H9 (cell line): ENCODE measurements around the gene FAM13A. TPM values are rescaled to one million over a fixed set of nuclear protein-coding genes. Genes with fewer than 3 reads are reported as not detected.

Experiments used
- DNase-seq: peaks from one replicate; pipeline ENCODE4 v3.0.0-alpha.2; 2017
- H2AFZ ChIP-seq: one replicate; pipeline ENCODE4 v1.6.1; 2013; ENCODE audit warnings: mild to moderate bottlenecking, low read length, control low read depth, moderate library complexity
- H2AK5ac ChIP-seq: 2 replicates; pipeline ENCODE4 v1.6.1; 2013; ENCODE audit warnings: low read length, control low read depth, mixed read lengths; ENCODE audit not compliant: insufficient read length
- H2BK120ac ChIP-seq: one replicate; pipeline ENCODE4 v1.6.1; 2013; ENCODE audit warnings: low read depth, mild to moderate bottlenecking, low read length, control low read depth, inconsistent platforms; ENCODE audit not compliant: poor library complexity, severe bottlenecking
- H2BK12ac ChIP-seq: 2 replicates; pipeline ENCODE4 v1.6.1; 2013; ENCODE audit warnings: low read length, control low read depth, mixed read lengths, low read depth; ENCODE audit not compliant: insufficient read length
- H2BK15ac ChIP-seq: 2 replicates; pipeline ENCODE4 v1.6.1; 2013; ENCODE audit warnings: low read depth, low read length, control low read depth
- H2BK20ac ChIP-seq: one replicate; pipeline ENCODE4 v1.6.1; 2013; ENCODE audit warnings: low read depth, mild to moderate bottlenecking, low read length, control low read depth, inconsistent platforms; ENCODE audit not compliant: poor library complexity, severe bottlenecking
- H2BK5ac ChIP-seq: 2 replicates; pipeline ENCODE4 v1.6.1; 2013; ENCODE audit warnings: low read length, control low read depth, mixed read lengths; ENCODE audit not compliant: insufficient read length
- H3K14ac ChIP-seq: 2 replicates; pipeline ENCODE4 v1.6.1; 2013; ENCODE audit warnings: low read length, control low read depth; ENCODE audit not compliant: insufficient read depth
- H3K18ac ChIP-seq: 2 replicates; pipeline ENCODE4 v1.6.1; 2013; ENCODE audit warnings: low read depth, mild to moderate bottlenecking, mixed read lengths, low read length, control low read depth; ENCODE audit not compliant: insufficient read length
- H3K23ac ChIP-seq: 2 replicates; pipeline ENCODE4 v1.6.1; 2013; ENCODE audit warnings: low read length, control low read depth, mixed read lengths, low read depth; ENCODE audit not compliant: insufficient read length
- H3K23me2 ChIP-seq: 2 replicates; pipeline ENCODE4 v1.6.1; 2013; ENCODE audit warnings: low read depth, mild to moderate bottlenecking, mixed read lengths, low read length, control low read depth; ENCODE audit not compliant: insufficient read length, poor library complexity, severe bottlenecking
- H3K27ac ChIP-seq: 2 replicates; pipeline ENCODE4 v1.5.1; 2013; ENCODE audit warnings: low read length, control low read depth, mixed read lengths, low read depth; ENCODE audit not compliant: insufficient read length
- H3K27me3 ChIP-seq: 2 replicates; pipeline ENCODE4 v1.6.1; 2013; ENCODE audit warnings: low read length, control low read depth, inconsistent platforms; ENCODE audit not compliant: insufficient read depth
- H3K4ac ChIP-seq: 2 replicates; pipeline ENCODE4 v1.6.1; 2013; ENCODE audit warnings: low read depth, mild to moderate bottlenecking, control low read depth, inconsistent platforms, low read length, moderate library complexity
- H3K4me1 ChIP-seq: 2 replicates; pipeline ENCODE4 v1.6.1; 2013; ENCODE audit warnings: low read length, control low read depth, inconsistent platforms; ENCODE audit not compliant: insufficient read depth
- H3K4me2 ChIP-seq: 2 replicates; pipeline ENCODE4 v1.6.1; 2013; ENCODE audit warnings: low read length, control low read depth, mixed read lengths; ENCODE audit not compliant: insufficient read length, insufficient read depth
- H3K56ac ChIP-seq: 2 replicates; pipeline ENCODE4 v1.6.1; 2013; ENCODE audit warnings: low read depth, mild to moderate bottlenecking, mixed read lengths, low read length, control low read depth; ENCODE audit not compliant: insufficient read length
- H3K79me1 ChIP-seq: 2 replicates; pipeline ENCODE4 v1.6.1; 2013; ENCODE audit warnings: low read depth, mild to moderate bottlenecking, moderate library complexity, low read length, control low read depth, inconsistent platforms; ENCODE audit not compliant: insufficient read depth, poor library complexity, severe bottlenecking
- H3K79me2 ChIP-seq: 2 replicates; pipeline ENCODE4 v1.6.1; 2013; ENCODE audit warnings: low read length, control low read depth, inconsistent platforms; ENCODE audit not compliant: insufficient read depth
- H3K9ac ChIP-seq: 2 replicates; pipeline ENCODE4 v1.6.1; 2013; ENCODE audit warnings: low read length, control low read depth, mixed read lengths; ENCODE audit not compliant: insufficient read length; ENCODE audit errors: extremely low read depth
- H3K9me3 ChIP-seq: one replicate; pipeline ENCODE4 v1.6.1; 2013; ENCODE audit warnings: low read depth, low read length, inconsistent platforms; ENCODE audit not compliant: control insufficient read depth
- H3T11ph ChIP-seq: one replicate; pipeline ENCODE4 v1.6.1; 2013; ENCODE audit warnings: mild to moderate bottlenecking, low read length, control low read depth, inconsistent platforms
- H4K20me1 ChIP-seq: one replicate; pipeline ENCODE4 v1.6.1; 2013; ENCODE audit not compliant: control insufficient read depth, insufficient read length, insufficient read depth
- H4K5ac ChIP-seq: 2 replicates; pipeline ENCODE4 v1.6.1; 2013; ENCODE audit warnings: low read depth, mild to moderate bottlenecking, mixed read lengths, low read length, control low read depth; ENCODE audit not compliant: insufficient read length
- H4K8ac ChIP-seq: replicated peaks from 2 replicates; pipeline ENCODE4 v1.6.1; 2013; ENCODE audit warnings: low read length, control low read depth, mixed read lengths, low read depth; ENCODE audit not compliant: insufficient read length
- H4K91ac ChIP-seq: 2 replicates; pipeline ENCODE4 v1.6.1; 2013; ENCODE audit warnings: low read depth, mild to moderate bottlenecking, moderate library complexity, mixed read lengths, low read length, control low read depth; ENCODE audit not compliant: insufficient read length
- H3K27ac Mint-ChIP-seq, 3 experiments: 2 replicates in 2 of 3; 3 replicates in 1 of 3; pipeline ENCODE4 v1.8.0; 2020 to 2021; ENCODE audit warnings: mixed read lengths in 3 of 3, mild to moderate bottlenecking in 1 of 3, moderate library complexity in 1 of 3
- H3K27me3 Mint-ChIP-seq: 2 replicates; pipeline ENCODE4 v1.8.0; 2021; ENCODE audit warnings: low read depth, mild to moderate bottlenecking, moderate library complexity, mixed read lengths
- H3K36me3 Mint-ChIP-seq, 3 experiments: 2 replicates in 2 of 3; 3 replicates in 1 of 3; pipeline ENCODE4 v1.8.0; 2020 to 2021; ENCODE audit warnings: low read depth in 3 of 3, mixed read lengths in 3 of 3; ENCODE audit not compliant: insufficient read depth in 1 of 3
- H3K4me1 Mint-ChIP-seq, 2 experiments: 2 replicates each; pipeline ENCODE4 v1.8.0; 2020; ENCODE audit warnings: mixed read lengths in 2 of 2
- H3K4me3 Mint-ChIP-seq, 2 experiments: 2 replicates in 1 of 2; 3 replicates in 1 of 2; pipeline ENCODE4 v1.8.0; 2020 to 2021; ENCODE audit warnings: mild to moderate bottlenecking in 2 of 2, mixed read lengths in 2 of 2, moderate library complexity in 1 of 2
- H3K9me3 Mint-ChIP-seq, 2 experiments: 2 replicates in 1 of 2; 3 replicates in 1 of 2; pipeline ENCODE4 v1.8.0; 2020; ENCODE audit warnings: mild to moderate bottlenecking in 2 of 2, mixed read lengths in 2 of 2, moderate library complexity in 1 of 2
- CTCF ChIP-seq: fragments of 200-600 bp; sonication (generic); conservative IDR thresholded peaks from 3 replicates; pipeline ENCODE4 v1.8.0; 2021; ENCODE audit warnings: antibody characterized with exemption, mild to moderate bottlenecking
- WGBS: extraction: QIAGEN DNeasy Blood & Tissue Kit; methylation state at CpG from one replicate; pipeline ENCODE4 v1.1.7; 2013; ENCODE audit warnings: missing lambda C conversion rate, low lambda C conversion rate, mixed read lengths; ENCODE audit not compliant: insufficient read length; ENCODE audit errors: extremely low coverage; 5-methylcytosine and 5-hydroxymethylcytosine counted together
- total RNA-seq: library from RNA; stranded (reverse); gene quantifications from 2 replicates; pipeline ENCODE4 v1.2.1, GENCODE V29; 2021

Gene FAM13A
- total RNA-seq, 1 experiment from 2014 or later: 12.7 TPM

GRCh38 chr4:88868510-88868909 lies 188.5 kb downstream of the FAM13A start:
- H3K4ac ChIP-seq: no peak overlapping the region
- no peaks in the 10 kb centered on the region for H3K9me3 ChIP-seq
- H4K8ac ChIP-seq: no peak overlapping the region
- H3K36me3 Mint-ChIP-seq: peaks cover 3 to 24% (median 12%) of the 10 kb centered on the region in 3 experiments; a peak in 6 of 7 replicates
- no peak overlapping the region for H2AK5ac ChIP-seq
- H3K79me2 ChIP-seq: no peaks in the 10 kb centered on the region
- no peak overlapping the region for H2BK15ac ChIP-seq
- no peak overlapping the region; a peak in 1 of 7 replicates for H3K27ac Mint-ChIP-seq
- no peak overlapping the region for H4K5ac ChIP-seq
- no peaks in the 10 kb centered on the region for H3K79me1 ChIP-seq
- no peaks in the 10 kb centered on the region for H3K23me2 ChIP-seq
- H3K18ac ChIP-seq: no peak overlapping the region
- H2BK20ac ChIP-seq: no peak overlapping the region
- H3K56ac ChIP-seq: no peak overlapping the region
- no peak overlapping the region for H3K9ac ChIP-seq
- no peaks in the 10 kb centered on the region; the same call in 1 of the 2 replicates for H3K27me3 Mint-ChIP-seq
- no peak for DNase-seq
- no peaks in the 10 kb centered on the region for H3K4me1 Mint-ChIP-seq
- H2BK5ac ChIP-seq: no peak overlapping the region
- H4K91ac ChIP-seq: no peak overlapping the region
- no peaks in the 10 kb centered on the region for H3K27me3 ChIP-seq
- H3K4me1 ChIP-seq: no peaks in the 10 kb centered on the region
- H3K27ac ChIP-seq: no peak overlapping the region
- WGBS: no CpG with 5 or more reads among the region's 3 CpGs
- H2AFZ ChIP-seq: no peak overlapping the region
- no peak overlapping the region for H3K23ac ChIP-seq
- no peak overlapping the region for H3K4me2 ChIP-seq
- TF ChIP-seq CTCF: no peak
- H4K20me1 ChIP-seq: no peaks in the 10 kb centered on the region
- peaks cover 16 to 18% of the 10 kb centered on the region in 2 experiments for H3K9me3 Mint-ChIP-seq
- H3T11ph ChIP-seq: no peak overlapping the region
- H3K14ac ChIP-seq: no peak overlapping the region
- H2BK12ac ChIP-seq: no peak overlapping the region
- H3K4me3 Mint-ChIP-seq: no peak overlapping the region
- H2BK120ac ChIP-seq: no peak overlapping the region
